ENCODE measurements around the gene DNAJA1.

- TF ChIP-seq, protein P1, sequence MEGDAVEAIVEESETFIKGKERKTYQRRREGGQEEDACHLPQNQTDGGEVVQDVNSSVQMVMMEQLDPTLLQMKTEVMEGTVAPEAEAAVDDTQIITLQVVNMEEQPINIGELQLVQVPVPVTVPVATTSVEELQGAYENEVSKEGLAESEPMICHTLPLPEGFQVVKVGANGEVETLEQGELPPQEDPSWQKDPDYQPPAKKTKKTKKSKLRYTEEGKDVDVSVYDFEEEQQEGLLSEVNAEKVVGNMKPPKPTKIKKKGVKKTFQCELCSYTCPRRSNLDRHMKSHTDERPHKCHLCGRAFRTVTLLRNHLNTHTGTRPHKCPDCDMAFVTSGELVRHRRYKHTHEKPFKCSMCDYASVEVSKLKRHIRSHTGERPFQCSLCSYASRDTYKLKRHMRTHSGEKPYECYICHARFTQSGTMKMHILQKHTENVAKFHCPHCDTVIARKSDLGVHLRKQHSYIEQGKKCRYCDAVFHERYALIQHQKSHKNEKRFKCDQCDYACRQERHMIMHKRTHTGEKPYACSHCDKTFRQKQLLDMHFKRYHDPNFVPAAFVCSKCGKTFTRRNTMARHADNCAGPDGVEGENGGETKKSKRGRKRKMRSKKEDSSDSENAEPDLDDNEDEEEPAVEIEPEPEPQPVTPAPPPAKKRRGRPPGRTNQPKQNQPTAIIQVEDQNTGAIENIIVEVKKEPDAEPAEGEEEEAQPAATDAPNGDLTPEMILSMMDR (conservative IDR thresholded peaks at IDR 0.05; ENCODE audit: low read length) = no peak
- no peak for TF ChIP-seq EZH2phosphoT487 (IDR thresholded peaks at IDR 0.05; ENCODE audit: borderline replicate concordance)
Measured at GRCh38 chr9:32989660-32990059, 35.4 kb upstream of the DNAJA1 start.

Measured in Loucy (cell line).